RKO (cell line): ENCODE results near the gene SLC25A25.

ENCODE experiments used
- DNase-seq: peaks from one replicate; pipeline ENCODE4 v3.0.0-alpha.2; 2016; ENCODE audit warnings: low spot score

SLC25A25 gene

GRCh38 chr9:128145536-128145935, 77.5 kb downstream of the SLC25A25 start:
- no peak for DNase-seq

- DNase-seq = no peak
These were observed 77.9 kb downstream of the SLC25A25 start for GRCh38 chr9:128145951-128146351.

- DNase-seq = no peak
These were observed 78.6 kb downstream of the SLC25A25 start for GRCh38 chr9:128146591-128147120.

- no peak for DNase-seq
These were observed 80.5 kb downstream of the SLC25A25 start for GRCh38 chr9:128148509-128149000.

GRCh38 chr9:128149001-128149701, 81.1 kb downstream of the SLC25A25 start, which contains the start of gene LCN2:
LCN2 (plus strand) TSS chr9:128149453; CDS start chr9:128149526, 73 bp downstream.
- DNase-seq = no peak

- no peak for DNase-seq
These were observed 82.0 kb downstream of the SLC25A25 start for GRCh38 chr9:128149951-128150593.

- no peak for DNase-seq
These were observed 82.7 kb downstream of the SLC25A25 start for GRCh38 chr9:128150594-128151308.

- no peak for DNase-seq
These were observed 83.5 kb downstream of the SLC25A25 start for GRCh38 chr9:128151309-128152132.

- DNase-seq = no peak
These were observed 84.4 kb downstream of the SLC25A25 start for GRCh38 chr9:128152133-128153059.

- no peak for DNase-seq
These were observed 85.3 kb downstream of the SLC25A25 start for GRCh38 chr9:128153060-128153946.

GRCh38 chr9:128153947-128154695, 86.1 kb downstream of the SLC25A25 start:
- DNase-seq = no peak

- DNase-seq = no peak
These were observed 87.9 kb downstream of the SLC25A25 start for GRCh38 chr9:128155736-128156500.
